ENCODE results near the gene PDE2A.

The PDE2A gene

DNA sequence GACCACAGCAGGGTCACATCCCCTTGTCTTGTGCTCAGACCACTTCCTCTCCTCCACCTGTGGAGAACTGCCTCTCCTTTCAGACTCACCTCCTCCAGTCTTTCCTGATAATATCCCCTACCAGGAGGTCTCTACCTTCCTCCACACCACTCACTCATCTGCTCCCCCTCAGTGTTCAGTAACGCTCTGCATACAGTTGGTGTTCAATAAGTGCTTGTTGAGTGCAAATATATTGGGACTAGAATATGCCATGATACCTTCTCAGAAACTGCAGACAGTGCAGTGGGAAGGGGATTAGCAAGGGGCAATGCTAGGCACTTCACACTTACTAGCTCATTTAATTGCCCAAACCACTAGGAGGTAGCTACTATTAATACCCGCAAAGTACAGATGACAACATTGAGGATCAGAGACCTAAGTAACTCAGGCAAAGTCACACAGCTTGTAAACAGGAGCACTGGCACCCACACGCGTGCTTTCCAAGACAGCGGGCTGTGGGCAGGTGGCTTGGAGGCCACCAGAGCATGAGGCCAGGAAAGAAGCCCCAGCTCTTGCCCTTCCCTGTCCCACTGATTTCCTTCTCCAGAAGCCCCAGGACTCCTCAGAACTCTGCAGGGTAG, 8.1 kb upstream of the PDE2A start:
- no peak for ATAC-seq
- no peak for TF ChIP-seq RARB (CRISPR knock-in tag; IDR thresholded peaks at IDR 0.05)
- TF ChIP-seq ZFP30 (CRISPR knock-in tag; IDR thresholded peaks at IDR 0.05): no peak
- TF ChIP-seq OSR1 (CRISPR knock-in tag; IDR thresholded peaks at IDR 0.05): no peak
- no peak for TF ChIP-seq ZNF8 (CRISPR knock-in tag; IDR thresholded peaks at IDR 0.05)
- TF ChIP-seq, protein P1, sequence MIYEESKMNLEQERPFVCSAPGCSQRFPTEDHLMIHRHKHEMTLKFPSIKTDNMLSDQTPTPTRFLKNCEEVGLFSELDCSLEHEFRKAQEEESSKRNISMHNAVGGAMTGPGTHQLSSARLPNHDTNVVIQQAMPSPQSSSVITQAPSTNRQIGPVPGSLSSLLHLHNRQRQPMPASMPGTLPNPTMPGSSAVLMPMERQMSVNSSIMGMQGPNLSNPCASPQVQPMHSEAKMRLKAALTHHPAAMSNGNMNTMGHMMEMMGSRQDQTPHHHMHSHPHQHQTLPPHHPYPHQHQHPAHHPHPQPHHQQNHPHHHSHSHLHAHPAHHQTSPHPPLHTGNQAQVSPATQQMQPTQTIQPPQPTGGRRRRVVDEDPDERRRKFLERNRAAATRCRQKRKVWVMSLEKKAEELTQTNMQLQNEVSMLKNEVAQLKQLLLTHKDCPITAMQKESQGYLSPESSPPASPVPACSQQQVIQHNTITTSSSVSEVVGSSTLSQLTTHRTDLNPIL (CRISPR knock-in tag; IDR thresholded peaks at IDR 0.05; ENCODE audit: low read depth): no peak
- TF ChIP-seq, protein P2, sequence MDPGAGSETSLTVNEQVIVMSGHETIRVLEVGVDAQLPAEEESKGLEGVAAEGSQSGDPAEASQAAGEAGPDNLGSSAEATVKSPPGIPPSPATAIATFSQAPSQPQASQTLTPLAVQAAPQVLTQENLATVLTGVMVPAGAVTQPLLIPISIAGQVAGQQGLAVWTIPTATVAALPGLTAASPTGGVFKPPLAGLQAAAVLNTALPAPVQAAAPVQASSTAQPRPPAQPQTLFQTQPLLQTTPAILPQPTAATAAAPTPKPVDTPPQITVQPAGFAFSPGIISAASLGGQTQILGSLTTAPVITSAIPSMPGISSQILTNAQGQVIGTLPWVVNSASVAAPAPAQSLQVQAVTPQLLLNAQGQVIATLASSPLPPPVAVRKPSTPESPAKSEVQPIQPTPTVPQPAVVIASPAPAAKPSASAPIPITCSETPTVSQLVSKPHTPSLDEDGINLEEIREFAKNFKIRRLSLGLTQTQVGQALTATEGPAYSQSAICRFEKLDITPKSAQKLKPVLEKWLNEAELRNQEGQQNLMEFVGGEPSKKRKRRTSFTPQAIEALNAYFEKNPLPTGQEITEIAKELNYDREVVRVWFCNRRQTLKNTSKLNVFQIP (CRISPR knock-in tag; IDR thresholded peaks at IDR 0.05; ENCODE audit: borderline replicate concordance, low read depth): no peak

DNA sequence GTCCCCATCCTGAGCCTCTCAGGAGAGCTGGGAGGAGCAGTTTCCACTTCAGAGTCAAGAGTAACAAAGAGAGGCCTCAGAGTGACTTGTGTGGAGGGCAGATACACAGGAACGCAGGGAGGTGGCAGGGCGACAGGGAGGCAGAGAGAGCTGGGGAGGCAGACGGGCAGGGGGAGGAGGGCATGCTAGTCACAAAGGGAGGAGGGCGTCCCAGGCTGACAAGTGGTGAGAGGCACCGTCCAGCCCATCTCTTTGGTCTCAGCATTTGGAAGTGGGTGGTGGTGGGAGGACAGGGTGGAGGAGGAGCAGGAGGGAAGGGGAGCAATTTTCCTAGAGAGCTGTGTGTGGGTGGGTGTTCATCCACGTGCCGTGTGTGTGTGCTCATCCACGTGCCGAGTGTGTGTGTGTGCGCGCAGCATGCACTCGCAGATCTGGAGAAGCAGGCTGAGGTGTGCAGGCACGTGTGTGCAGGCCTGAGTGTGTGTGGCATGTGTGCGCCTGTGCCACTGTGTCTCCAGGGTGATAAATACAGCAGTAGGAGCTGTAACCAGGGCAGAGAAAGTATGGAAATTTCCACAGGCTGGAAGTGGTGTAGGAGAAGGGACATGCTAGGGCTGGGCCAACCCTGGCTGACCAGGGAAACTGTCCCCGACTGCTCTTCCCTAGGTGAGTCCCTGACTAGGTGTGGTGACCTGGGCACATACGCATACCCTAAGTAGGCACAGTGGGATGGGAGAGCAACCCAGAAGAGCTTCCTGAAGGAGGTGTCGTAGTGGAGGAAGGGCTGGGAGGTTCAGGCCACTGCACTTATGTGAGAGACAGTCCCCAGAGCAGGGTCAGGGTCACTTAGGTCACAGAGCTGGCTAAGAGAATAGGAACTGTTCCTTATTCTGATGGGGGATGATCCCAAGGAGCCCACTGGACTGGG, 7.3 kb upstream of the PDE2A start:
- no peak for ATAC-seq
- TF ChIP-seq TOX (CRISPR knock-in tag; IDR thresholded peaks at IDR 0.05; ENCODE audit: borderline replicate concordance): no peak
- no peak for TF ChIP-seq ISL1 (CRISPR knock-in tag; IDR thresholded peaks at IDR 0.05)
- TF ChIP-seq PPARA (CRISPR knock-in tag; IDR thresholded peaks at IDR 0.05; ENCODE audit: borderline replicate concordance): no peak
- no peak for TF ChIP-seq ZC3H10 (CRISPR knock-in tag; IDR thresholded peaks at IDR 0.05)
- no peak for TF ChIP-seq GLIS3 (CRISPR knock-in tag; IDR thresholded peaks at IDR 0.05)

DNA sequence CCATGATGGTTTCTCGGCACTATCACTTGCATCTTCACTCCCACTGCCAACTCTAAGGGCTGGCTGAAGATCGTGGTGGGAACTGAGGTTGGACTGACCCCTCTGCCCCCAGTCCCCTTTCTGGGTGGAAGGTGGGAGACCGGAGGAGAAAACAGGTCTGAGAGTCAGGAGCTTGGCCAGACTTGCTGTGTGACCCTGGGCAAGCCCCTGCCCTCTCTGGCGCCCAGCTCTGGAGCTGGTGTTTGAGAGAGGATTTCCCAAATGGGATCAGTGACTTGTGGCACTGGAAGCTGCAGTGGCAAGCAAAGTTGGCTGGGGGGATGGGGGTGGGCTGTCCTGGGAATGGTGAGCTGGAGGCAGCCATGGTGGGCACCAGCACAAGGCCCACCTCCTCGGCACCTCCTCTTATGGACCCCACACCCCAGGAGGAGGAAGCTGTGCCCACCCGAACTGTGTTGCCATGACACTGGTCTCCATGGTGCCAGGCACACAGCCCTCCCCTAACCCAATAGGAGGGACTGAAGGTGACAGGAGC, 6.5 kb upstream of the PDE2A start:
- no peak for ATAC-seq
- TF ChIP-seq ZC3H10 (CRISPR knock-in tag; IDR thresholded peaks at IDR 0.05) (no peak), ESRRG (CRISPR knock-in tag; IDR thresholded peaks at IDR 0.05) (no peak), CSDC2 (CRISPR knock-in tag; IDR thresholded peaks at IDR 0.05) (no peak), PPARA (CRISPR knock-in tag; IDR thresholded peaks at IDR 0.05; ENCODE audit: borderline replicate concordance) (no peak), GLIS3 (CRISPR knock-in tag; IDR thresholded peaks at IDR 0.05) (no peak), ZNF8 (CRISPR knock-in tag; IDR thresholded peaks at IDR 0.05) (no peak), OSR1 (CRISPR knock-in tag; IDR thresholded peaks at IDR 0.05) (no peak), BACH2 (CRISPR knock-in tag; IDR thresholded peaks at IDR 0.05; ENCODE audit: borderline replicate concordance) (no peak), ARNTL (CRISPR knock-in tag; IDR thresholded peaks at IDR 0.05; ENCODE audit: borderline replicate concordance, low read depth) (no peak), RARB (CRISPR knock-in tag; IDR thresholded peaks at IDR 0.05) (no peak), SNAI2 (CRISPR knock-in tag; IDR thresholded peaks at IDR 0.05) (no peak), ZNF565 (CRISPR knock-in tag; conservative IDR thresholded peaks at IDR 0.05; ENCODE audit: low read depth) (no peak), ZFP30 (CRISPR knock-in tag; IDR thresholded peaks at IDR 0.05) (no peak), TCF4 (CRISPR knock-in tag; IDR thresholded peaks at IDR 0.05; ENCODE audit: borderline replicate concordance) (no peak), ZNF70 (CRISPR knock-in tag; IDR thresholded peaks at IDR 0.05) (no peak), TOX (CRISPR knock-in tag; IDR thresholded peaks at IDR 0.05; ENCODE audit: borderline replicate concordance) (no peak)
- TF ChIP-seq, protein P3, sequence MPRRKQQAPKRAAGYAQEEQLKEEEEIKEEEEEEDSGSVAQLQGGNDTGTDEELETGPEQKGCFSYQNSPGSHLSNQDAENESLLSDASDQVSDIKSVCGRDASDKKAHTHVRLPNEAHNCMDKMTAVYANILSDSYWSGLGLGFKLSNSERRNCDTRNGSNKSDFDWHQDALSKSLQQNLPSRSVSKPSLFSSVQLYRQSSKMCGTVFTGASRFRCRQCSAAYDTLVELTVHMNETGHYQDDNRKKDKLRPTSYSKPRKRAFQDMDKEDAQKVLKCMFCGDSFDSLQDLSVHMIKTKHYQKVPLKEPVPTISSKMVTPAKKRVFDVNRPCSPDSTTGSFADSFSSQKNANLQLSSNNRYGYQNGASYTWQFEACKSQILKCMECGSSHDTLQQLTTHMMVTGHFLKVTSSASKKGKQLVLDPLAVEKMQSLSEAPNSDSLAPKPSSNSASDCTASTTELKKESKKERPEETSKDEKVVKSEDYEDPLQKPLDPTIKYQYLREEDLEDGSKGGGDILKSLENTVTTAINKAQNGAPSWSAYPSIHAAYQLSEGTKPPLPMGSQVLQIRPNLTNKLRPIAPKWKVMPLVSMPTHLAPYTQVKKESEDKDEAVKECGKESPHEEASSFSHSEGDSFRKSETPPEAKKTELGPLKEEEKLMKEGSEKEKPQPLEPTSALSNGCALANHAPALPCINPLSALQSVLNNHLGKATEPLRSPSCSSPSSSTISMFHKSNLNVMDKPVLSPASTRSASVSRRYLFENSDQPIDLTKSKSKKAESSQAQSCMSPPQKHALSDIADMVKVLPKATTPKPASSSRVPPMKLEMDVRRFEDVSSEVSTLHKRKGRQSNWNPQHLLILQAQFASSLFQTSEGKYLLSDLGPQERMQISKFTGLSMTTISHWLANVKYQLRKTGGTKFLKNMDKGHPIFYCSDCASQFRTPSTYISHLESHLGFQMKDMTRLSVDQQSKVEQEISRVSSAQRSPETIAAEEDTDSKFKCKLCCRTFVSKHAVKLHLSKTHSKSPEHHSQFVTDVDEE (CRISPR knock-in tag; IDR thresholded peaks at IDR 0.05): no peak
- TF ChIP-seq, protein P2 (CRISPR knock-in tag; IDR thresholded peaks at IDR 0.05; ENCODE audit: borderline replicate concordance, low read depth): no peak
- TF ChIP-seq, protein P4, sequence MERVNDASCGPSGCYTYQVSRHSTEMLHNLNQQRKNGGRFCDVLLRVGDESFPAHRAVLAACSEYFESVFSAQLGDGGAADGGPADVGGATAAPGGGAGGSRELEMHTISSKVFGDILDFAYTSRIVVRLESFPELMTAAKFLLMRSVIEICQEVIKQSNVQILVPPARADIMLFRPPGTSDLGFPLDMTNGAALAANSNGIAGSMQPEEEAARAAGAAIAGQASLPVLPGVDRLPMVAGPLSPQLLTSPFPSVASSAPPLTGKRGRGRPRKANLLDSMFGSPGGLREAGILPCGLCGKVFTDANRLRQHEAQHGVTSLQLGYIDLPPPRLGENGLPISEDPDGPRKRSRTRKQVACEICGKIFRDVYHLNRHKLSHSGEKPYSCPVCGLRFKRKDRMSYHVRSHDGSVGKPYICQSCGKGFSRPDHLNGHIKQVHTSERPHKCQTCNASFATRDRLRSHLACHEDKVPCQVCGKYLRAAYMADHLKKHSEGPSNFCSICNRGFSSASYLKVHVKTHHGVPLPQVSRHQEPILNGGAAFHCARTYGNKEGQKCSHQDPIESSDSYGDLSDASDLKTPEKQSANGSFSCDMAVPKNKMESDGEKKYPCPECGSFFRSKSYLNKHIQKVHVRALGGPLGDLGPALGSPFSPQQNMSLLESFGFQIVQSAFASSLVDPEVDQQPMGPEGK (CRISPR knock-in tag; IDR thresholded peaks at IDR 0.05; ENCODE audit: borderline replicate concordance): no peak
- TF ChIP-seq, protein P5, sequence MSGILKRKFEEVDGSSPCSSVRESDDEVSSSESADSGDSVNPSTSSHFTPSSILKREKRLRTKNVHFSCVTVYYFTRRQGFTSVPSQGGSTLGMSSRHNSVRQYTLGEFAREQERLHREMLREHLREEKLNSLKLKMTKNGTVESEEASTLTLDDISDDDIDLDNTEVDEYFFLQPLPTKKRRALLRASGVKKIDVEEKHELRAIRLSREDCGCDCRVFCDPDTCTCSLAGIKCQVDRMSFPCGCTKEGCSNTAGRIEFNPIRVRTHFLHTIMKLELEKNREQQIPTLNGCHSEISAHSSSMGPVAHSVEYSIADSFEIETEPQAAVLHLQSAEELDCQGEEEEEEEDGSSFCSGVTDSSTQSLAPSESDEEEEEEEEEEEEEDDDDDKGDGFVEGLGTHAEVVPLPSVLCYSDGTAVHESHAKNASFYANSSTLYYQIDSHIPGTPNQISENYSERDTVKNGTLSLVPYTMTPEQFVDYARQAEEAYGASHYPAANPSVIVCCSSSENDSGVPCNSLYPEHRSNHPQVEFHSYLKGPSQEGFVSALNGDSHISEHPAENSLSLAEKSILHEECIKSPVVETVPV (CRISPR knock-in tag; IDR thresholded peaks at IDR 0.05): no peak

Data from SK-N-SH treated with all-trans-retinoic acid at 6 μM for 48 hours (cell line).